ENCODE results near the gene PLA2G3. TPM values are rescaled to one million over a fixed set of nuclear protein-coding genes. Genes with fewer than 3 reads are reported as not detected.

Gene PLA2G3
- polyA plus RNA-seq, 1 experiment = 0.10 TPM

DNA sequence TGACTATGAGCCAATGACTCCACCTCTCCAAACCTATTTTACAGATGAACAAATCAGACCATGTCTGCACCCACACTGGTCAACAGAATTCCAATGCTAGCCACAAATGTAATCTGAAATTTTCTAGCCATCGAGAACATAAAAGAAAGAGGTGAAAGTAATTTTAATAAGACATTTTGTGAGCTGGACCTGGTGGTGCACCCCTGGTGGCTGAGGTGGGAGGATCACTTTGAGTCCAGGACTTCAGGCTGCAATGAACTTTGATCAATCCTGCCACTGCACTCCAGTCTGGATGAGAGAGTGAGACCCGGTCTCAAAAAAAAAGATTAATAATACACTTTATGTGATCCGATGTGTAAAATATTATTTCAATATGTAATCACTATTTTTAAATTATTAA is 10.3 kb upstream of the PLA2G3 start:
- TF ChIP-seq, protein P1, sequence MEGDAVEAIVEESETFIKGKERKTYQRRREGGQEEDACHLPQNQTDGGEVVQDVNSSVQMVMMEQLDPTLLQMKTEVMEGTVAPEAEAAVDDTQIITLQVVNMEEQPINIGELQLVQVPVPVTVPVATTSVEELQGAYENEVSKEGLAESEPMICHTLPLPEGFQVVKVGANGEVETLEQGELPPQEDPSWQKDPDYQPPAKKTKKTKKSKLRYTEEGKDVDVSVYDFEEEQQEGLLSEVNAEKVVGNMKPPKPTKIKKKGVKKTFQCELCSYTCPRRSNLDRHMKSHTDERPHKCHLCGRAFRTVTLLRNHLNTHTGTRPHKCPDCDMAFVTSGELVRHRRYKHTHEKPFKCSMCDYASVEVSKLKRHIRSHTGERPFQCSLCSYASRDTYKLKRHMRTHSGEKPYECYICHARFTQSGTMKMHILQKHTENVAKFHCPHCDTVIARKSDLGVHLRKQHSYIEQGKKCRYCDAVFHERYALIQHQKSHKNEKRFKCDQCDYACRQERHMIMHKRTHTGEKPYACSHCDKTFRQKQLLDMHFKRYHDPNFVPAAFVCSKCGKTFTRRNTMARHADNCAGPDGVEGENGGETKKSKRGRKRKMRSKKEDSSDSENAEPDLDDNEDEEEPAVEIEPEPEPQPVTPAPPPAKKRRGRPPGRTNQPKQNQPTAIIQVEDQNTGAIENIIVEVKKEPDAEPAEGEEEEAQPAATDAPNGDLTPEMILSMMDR (IDR thresholded peaks at IDR 0.05; ENCODE audit: low read depth, low read length) = peak; percentile 58
- Histone ChIP-seq H3K9me3 (ENCODE audit: control insufficient read depth, insufficient read depth, low read length) (peaks cover 8% of the 10 kb centered on the region), H3K27me3 (ENCODE audit: control insufficient read depth, insufficient read depth, low read length) (no peaks in the 10 kb centered on the region), H3K27ac (ENCODE audit: low read depth, low read length) (no peak overlapping the region), H3K4me3 (ENCODE audit: low read depth, low read length) (no peak overlapping the region)
- no peak for DNase-seq (ENCODE audit: low read depth, low spot score)
- ChIA-PET CTCF (interaction anchor here (0.6 to 4.0 kb wide), 5 partner anchors 43 to 387 kb away, joined by 3 to 38 read pairs (median 5); partner anchors contain the start of gene SELENOM), POLR2A (no interaction called here)

DNA sequence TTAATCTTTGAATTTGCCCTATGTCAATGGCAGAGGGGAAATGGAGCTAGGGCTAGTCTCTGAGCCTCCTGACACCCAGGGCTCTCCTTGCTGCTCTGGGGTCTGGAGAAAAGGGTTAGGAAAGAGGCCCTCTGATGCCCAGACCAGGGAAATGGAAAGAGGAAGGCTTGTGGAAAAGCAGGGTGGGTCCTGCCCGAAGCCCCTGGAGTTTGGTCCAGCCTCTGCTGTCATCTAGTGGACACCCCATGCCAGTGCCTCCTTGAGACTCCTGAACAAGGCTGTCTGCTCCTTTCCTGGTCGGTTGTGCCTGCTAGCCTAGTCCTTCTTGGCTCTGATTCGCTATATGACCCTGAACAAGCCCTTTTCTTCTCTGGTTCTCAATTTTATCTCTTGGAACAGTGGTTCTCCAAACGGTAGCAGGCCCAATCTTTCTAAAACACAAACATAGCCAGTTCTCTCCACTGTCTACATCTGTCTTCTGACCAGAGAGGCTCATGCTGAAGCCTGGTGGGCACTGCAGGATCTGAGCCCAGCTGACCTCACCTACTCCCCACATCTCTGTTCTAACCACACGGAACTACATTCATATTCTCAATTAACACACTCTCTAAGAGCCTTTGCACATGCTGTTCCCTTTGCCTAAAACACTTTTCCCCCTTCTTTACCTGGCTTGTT is 8.8 kb upstream of the PLA2G3 start:
- peak; percentile 54 for DNase-seq (ENCODE audit: low read depth, low spot score)
- POLR2A ChIA-PET = no interaction called here
- CTCF ChIA-PET = interaction anchor here (0.8 to 4.0 kb wide), 18 partner anchors 9 to 386 kb away, joined by 3 to 38 read pairs (median 4); partner anchors contain the start of genes LIMK2, RNF185 and SELENOM
- H3K9me3 ChIP-seq (ENCODE audit: control insufficient read depth, insufficient read depth, low read length) = peaks cover 16% of the 10 kb centered on the region
- no peak overlapping the region for H3K27ac ChIP-seq (ENCODE audit: low read depth, low read length)
- TF ChIP-seq, protein P1 (IDR thresholded peaks at IDR 0.05; ENCODE audit: low read depth, low read length) = peak; percentile 100
- no peaks in the 10 kb centered on the region for H3K27me3 ChIP-seq (ENCODE audit: control insufficient read depth, insufficient read depth, low read length)
- H3K4me3 ChIP-seq (ENCODE audit: low read depth, low read length) = no peak overlapping the region

DNA sequence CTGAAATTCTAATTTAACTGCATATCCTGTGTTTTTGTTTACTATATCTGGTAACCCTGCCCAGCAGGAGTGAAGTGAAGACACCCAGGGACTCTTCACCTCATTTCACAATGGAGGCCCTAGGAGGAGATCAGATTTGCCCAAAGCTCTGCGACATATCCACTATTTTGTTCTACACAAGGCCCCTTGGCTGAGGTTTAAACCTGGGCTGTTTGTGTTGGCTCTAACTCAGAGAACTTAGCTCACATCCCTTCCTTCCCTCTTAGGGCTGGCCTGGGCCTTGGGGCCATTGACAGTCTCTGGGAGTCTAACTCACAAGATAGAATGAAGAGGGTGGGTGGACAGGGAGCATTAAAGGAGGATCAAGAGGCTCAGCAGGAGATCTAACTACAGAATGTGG is 8.2 kb upstream of the PLA2G3 start:
- POLR2A ChIA-PET = no interaction called here
- H3K9me3 ChIP-seq (ENCODE audit: control insufficient read depth, insufficient read depth, low read length) = peaks cover 16% of the 10 kb centered on the region
- H3K27ac ChIP-seq (ENCODE audit: low read depth, low read length) = peak overlapping the region; percentile 39

DNA sequence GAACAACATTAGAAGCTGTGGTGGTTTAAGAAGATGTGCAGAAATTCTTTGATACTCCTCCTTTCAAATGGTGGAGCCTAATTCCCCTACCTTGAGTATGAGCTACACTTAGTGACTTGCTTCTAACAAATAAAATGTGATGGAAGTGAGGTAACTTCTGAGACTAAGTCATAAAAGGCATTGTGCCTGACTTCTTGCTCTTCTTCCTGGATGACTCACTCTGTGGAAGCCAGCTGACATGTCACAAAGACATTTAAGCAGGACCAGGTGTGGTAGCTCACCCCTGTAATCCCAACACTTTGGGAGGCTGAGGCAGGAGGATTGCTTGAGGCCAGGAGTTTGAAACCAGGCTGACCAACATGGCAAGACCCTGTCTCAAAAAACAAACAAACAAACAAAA is 3.9 kb upstream of the PLA2G3 start:
- no peak overlapping the region for H3K4me3 ChIP-seq (ENCODE audit: low read depth, low read length)
- H3K9me3 ChIP-seq (ENCODE audit: control insufficient read depth, insufficient read depth, low read length) = peaks cover 16% of the 10 kb centered on the region
- H3K27me3 ChIP-seq (ENCODE audit: control insufficient read depth, insufficient read depth, low read length) = peaks cover 22% of the 10 kb centered on the region
- no peak for DNase-seq (ENCODE audit: low read depth, low spot score)
- ChIA-PET CTCF (interaction anchor here (0.9 to 1.5 kb wide), 3 partner anchors 36 to 59 kb away, joined by 3 to 5 read pairs (median 3); partner anchors contain the start of gene SELENOM), POLR2A (interaction anchor here (0.6 kb wide), 2 partner anchors 24 to 42 kb away, joined by 3 read pairs; no protein-coding TSS in a partner anchor)
- TF ChIP-seq, protein P1 (IDR thresholded peaks at IDR 0.05; ENCODE audit: low read depth, low read length) = no peak
- no peak overlapping the region for H3K27ac ChIP-seq (ENCODE audit: low read depth, low read length)

More for the DNA sequence above, 8.2 kb upstream of the PLA2G3 start:
- no peak overlapping the region for H3K4me3 ChIP-seq (ENCODE audit: low read depth, low read length)
- TF ChIP-seq, protein P1 (IDR thresholded peaks at IDR 0.05; ENCODE audit: low read depth, low read length) = no peak
- H3K27me3 ChIP-seq (ENCODE audit: control insufficient read depth, insufficient read depth, low read length) = no peaks in the 10 kb centered on the region
- no peak for DNase-seq (ENCODE audit: low read depth, low spot score)
- CTCF ChIA-PET = interaction anchor here (0.7 to 4.0 kb wide), 18 partner anchors 9 to 385 kb away, joined by 3 to 38 read pairs (median 4); partner anchors contain the start of genes LIMK2, RNF185 and SELENOM

DNA sequence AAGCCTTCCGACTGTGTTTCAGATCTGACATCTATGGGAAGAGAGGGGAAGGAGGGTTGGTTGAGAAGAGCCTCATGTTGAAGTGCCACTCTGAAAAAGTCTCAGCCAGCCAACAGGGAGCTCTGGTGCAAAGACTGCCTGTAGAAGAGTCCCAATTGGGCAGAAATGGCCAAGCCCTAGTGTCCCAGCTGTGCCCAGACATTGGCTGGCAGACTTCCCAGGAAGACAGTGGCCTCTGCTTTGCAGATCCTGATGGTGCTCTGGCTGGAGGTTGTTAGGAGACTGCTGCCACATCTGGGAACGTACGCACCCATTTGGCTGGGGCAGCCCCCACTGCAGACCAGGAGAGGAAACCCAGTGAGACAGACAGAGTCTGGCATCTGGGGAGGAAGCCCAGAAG is 3.2 kb upstream of the PLA2G3 start:
- peaks cover 16% of the 10 kb centered on the region for H3K9me3 ChIP-seq (ENCODE audit: control insufficient read depth, insufficient read depth, low read length)
- H3K27ac ChIP-seq (ENCODE audit: low read depth, low read length) = no peak overlapping the region
- no peak overlapping the region for H3K4me3 ChIP-seq (ENCODE audit: low read depth, low read length)
- ChIA-PET CTCF (interaction anchor here (0.9 to 1.5 kb wide), 4 partner anchors 35 to 59 kb away, joined by 3 to 5 read pairs (median 4); partner anchors contain the start of gene SELENOM), POLR2A (no interaction called here)
- H3K27me3 ChIP-seq (ENCODE audit: control insufficient read depth, insufficient read depth, low read length) = peaks cover 24% of the 10 kb centered on the region
- TF ChIP-seq, protein P1 (IDR thresholded peaks at IDR 0.05; ENCODE audit: low read depth, low read length) = no peak
- no peak for DNase-seq (ENCODE audit: low read depth, low spot score)

Measured in AG04450 (cell line).